Measurements from ENCODE around the gene RHOH.
"Not testable (repeated sequence)": the region's sequence is repeated elsewhere in the genome, so short reads cannot be mapped to it uniquely, and the experiment has no call there.

Gene RHOH

GRCh38 chr4:40294339-40294738 is 97.5 kb downstream of the RHOH start:
- Histone ChIP-seq H3K36me3 (ENCODE audit: control insufficient read depth, low read length) (peaks cover 8% of the 10 kb centered on the region; the same call in 1 of the 2 replicates), H3K9me2 (replicated peaks; ENCODE audit: control insufficient read depth, low read length) (no peaks in the 10 kb centered on the region), H3K9me3 (ENCODE audit: control insufficient read depth, insufficient read depth, low read length) (peaks cover 26% of the 10 kb centered on the region), H3K79me2 (ENCODE audit: control insufficient read depth, low read length) (no peaks in the 10 kb centered on the region), H4K20me1 (ENCODE audit: control insufficient read depth, insufficient read depth, low read depth, low read length) (no peaks in the 10 kb centered on the region), H3K27me3 (ENCODE audit: control insufficient read depth, low read length) (no peaks in the 10 kb centered on the region), H3K4me1 (ENCODE audit: control insufficient read depth, low read length) (peaks cover 59% of the 10 kb centered on the region), H3K27ac (ENCODE audit: low read depth, low read length) (no peak overlapping the region), H3F3A (ENCODE audit: control insufficient read depth, insufficient read depth) (peaks cover 26% of the 10 kb centered on the region), H3K4me3 (ENCODE audit: low read length) (no peak overlapping the region), H3K4me2 (ENCODE audit: low read length) (no peak overlapping the region)
- TF ChIP-seq EZH2phosphoT487 (IDR thresholded peaks at IDR 0.05; ENCODE audit: borderline replicate concordance, low read length) (no peak), CTCF (IDR thresholded peaks at IDR 0.05; ENCODE audit: low read depth, low read length, poor library complexity, severe bottlenecking) (no peak)

GRCh38 chr4:40295030-40295429 is 98.2 kb downstream of the RHOH start:
- not testable (repeated sequence) for H3K4me2 ChIP-seq (ENCODE audit: low read length); H3K79me2 ChIP-seq (ENCODE audit: control insufficient read depth, low read length); H3K27ac ChIP-seq (ENCODE audit: low read depth, low read length); H3K27me3 ChIP-seq (ENCODE audit: control insufficient read depth, low read length); H3K4me3 ChIP-seq (ENCODE audit: low read length); H3K36me3 ChIP-seq (ENCODE audit: control insufficient read depth, low read length); H3K9me2 ChIP-seq (replicated peaks; ENCODE audit: control insufficient read depth, low read length); H4K20me1 ChIP-seq (ENCODE audit: control insufficient read depth, insufficient read depth, low read depth, low read length)
- Histone ChIP-seq H3F3A (ENCODE audit: control insufficient read depth, insufficient read depth) (peaks cover 25% of the 10 kb centered on the region), H3K9me3 (ENCODE audit: control insufficient read depth, insufficient read depth, low read length) (peaks cover 26% of the 10 kb centered on the region), H3K4me1 (ENCODE audit: control insufficient read depth, low read length) (peaks cover 59% of the 10 kb centered on the region)

GRCh38 chr4:40295572-40295971 is 98.7 kb downstream of the RHOH start:
- no peaks in the 10 kb centered on the region for H3K27me3 ChIP-seq (ENCODE audit: control insufficient read depth, low read length)
- H3K9me2 ChIP-seq (replicated peaks; ENCODE audit: control insufficient read depth, low read length) = no peaks in the 10 kb centered on the region
- no peak overlapping the region for H3K27ac ChIP-seq (ENCODE audit: low read depth, low read length)
- no peak overlapping the region for H3K4me3 ChIP-seq (ENCODE audit: low read length)
- H3K36me3 ChIP-seq (ENCODE audit: control insufficient read depth, low read length) = peaks cover 8% of the 10 kb centered on the region; the same call in 1 of the 2 replicates
- no peak for TF ChIP-seq CTCF (IDR thresholded peaks at IDR 0.05; ENCODE audit: low read depth, low read length, poor library complexity, severe bottlenecking)
- TF ChIP-seq EZH2phosphoT487 (IDR thresholded peaks at IDR 0.05; ENCODE audit: borderline replicate concordance, low read length) = no peak
- H4K20me1 ChIP-seq (ENCODE audit: control insufficient read depth, insufficient read depth, low read depth, low read length) = no peaks in the 10 kb centered on the region
- peaks cover 4% of the 10 kb centered on the region; the same call in 1 of the 2 replicates for H3K79me2 ChIP-seq (ENCODE audit: control insufficient read depth, low read length)
- H3F3A ChIP-seq (ENCODE audit: control insufficient read depth, insufficient read depth) = peaks cover 30% of the 10 kb centered on the region
- peaks cover 59% of the 10 kb centered on the region for H3K4me1 ChIP-seq (ENCODE audit: control insufficient read depth, low read length)
- H3K4me2 ChIP-seq (ENCODE audit: low read length) = no peak overlapping the region
- peaks cover 26% of the 10 kb centered on the region for H3K9me3 ChIP-seq (ENCODE audit: control insufficient read depth, insufficient read depth, low read length)

All from DOHH2 (cell line).